AG08396 (cell line): ENCODE results near the gene PRAMEF15.
"Not testable (repeated sequence)": the region's sequence is repeated elsewhere in the genome, so short reads cannot be mapped to it uniquely, and the experiment has no call there.

Source experiments
- DNase-seq: peaks from one replicate; pipeline ENCODE4 v3.0.0; 2012; ENCODE audit warnings: low spot score, mixed read lengths

PRAMEF15 gene

GRCh38 chr1:13315281-13315680 is at the start of gene PRAMEF15:
Gene PRAMEF15 (plus strand): TSS chr1:13315581. CDS start chr1:13318408, 2,827 bp downstream.
- DNase-seq = not testable (repeated sequence)

DNA sequence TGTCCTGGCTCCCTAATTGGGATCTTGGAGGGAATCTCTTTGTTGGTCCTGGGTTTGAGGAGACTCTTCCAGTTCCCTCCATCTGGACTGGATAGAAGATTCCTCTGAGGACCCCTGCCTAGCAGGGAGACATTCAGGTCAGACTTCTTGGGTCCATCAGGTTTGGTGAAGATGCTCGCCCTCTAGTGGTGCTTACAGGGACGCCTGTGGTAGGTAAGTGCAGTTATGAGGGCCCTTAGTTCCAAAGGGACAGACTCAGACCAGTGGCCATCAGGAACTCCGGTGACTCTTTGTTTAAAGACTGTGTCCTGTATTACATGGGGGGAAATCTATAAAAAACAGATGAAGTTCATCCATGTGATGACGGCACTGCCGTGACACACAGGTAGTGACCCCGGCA is 38.4 kb upstream of the PRAMEF15 start:
- DNase-seq = not testable (repeated sequence)

GRCh38 chr1:13279617-13280016 is 35.8 kb upstream of the PRAMEF15 start:
- DNase-seq = not testable (repeated sequence)

- not testable (repeated sequence) for DNase-seq
These were observed 30.3 kb upstream of the PRAMEF15 start, which contains the start of gene PRAMEF8 for GRCh38 chr1:13285037-13285436. Gene PRAMEF8 (minus strand): TSS chr1:13285137. CDS start chr1:13284091, 1,046 bp downstream.

GRCh38 chr1:13289030-13289429 is 26.4 kb upstream of the PRAMEF15 start:
- not testable (repeated sequence) for DNase-seq

- not testable (repeated sequence) for DNase-seq
These were observed 18.0 kb upstream of the PRAMEF15 start for GRCh38 chr1:13297216-13297931.

GRCh38 chr1:13298699-13299098 is 16.7 kb upstream of the PRAMEF15 start:
- DNase-seq = not testable (repeated sequence)

- DNase-seq = not testable (repeated sequence)
These were observed 13.2 kb upstream of the PRAMEF15 start for GRCh38 chr1:13302197-13302596.

DNA sequence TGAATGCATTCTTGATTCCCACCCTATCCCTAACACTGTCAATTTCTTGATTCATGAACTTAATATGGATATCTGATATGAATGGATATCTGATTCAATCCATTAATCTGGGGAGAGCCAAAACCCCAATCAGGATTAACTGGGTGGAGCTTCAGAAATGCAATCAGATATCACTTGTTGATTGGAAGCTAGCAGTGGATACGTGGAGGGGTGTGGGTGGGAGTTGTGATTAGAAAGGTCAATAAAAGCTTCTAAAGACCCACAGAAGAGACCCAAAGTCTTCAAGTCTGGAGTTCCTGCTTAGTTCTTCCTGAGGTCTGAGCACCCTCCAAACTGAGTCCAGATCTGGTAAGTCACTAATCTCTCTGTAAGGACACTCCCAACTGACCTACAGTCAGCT is 12.1 kb upstream of the PRAMEF15 start, which contains the start of gene PRAMEF33:
TSS of gene PRAMEF33 (plus strand) at position 301 of the 400 bp plus-strand sequence. CDS start 2,416 bp downstream, outside the sequence.
- DNase-seq = not testable (repeated sequence)

DNA sequence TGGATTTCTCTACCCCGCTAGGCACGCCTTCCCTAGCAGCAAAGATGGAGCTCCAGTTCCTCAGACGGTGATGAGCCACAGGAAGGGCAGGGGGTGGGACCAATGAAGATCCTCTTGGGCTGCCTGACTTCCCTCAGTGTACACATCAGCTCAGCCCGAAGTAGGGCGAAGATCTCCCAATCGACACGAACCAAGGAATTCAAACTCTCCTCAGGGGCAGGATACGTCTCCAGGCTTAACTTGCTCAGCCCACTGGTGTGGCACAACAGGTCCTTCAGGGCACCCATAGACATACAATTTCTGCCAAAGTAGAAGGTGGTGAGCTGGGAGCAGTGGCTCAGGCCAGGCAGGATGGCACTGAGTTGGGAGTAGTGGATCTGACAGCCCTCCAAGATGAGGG is 27.1 kb downstream of the PRAMEF15 start:
- not testable (repeated sequence) for DNase-seq

GRCh38 chr1:13347034-13347433 is 31.7 kb downstream of the PRAMEF15 start, which contains the start of gene PRAMEF14:
Gene PRAMEF14 (minus strand): TSS chr1:13347134. CDS start chr1:13345314, 1,820 bp downstream.
- DNase-seq = not testable (repeated sequence)

GRCh38 chr1:13353476-13353875 is 38.1 kb downstream of the PRAMEF15 start:
- DNase-seq = not testable (repeated sequence)

- DNase-seq = not testable (repeated sequence)
These were observed 39.1 kb downstream of the PRAMEF15 start for GRCh38 chr1:13354475-13354874.

DNA sequence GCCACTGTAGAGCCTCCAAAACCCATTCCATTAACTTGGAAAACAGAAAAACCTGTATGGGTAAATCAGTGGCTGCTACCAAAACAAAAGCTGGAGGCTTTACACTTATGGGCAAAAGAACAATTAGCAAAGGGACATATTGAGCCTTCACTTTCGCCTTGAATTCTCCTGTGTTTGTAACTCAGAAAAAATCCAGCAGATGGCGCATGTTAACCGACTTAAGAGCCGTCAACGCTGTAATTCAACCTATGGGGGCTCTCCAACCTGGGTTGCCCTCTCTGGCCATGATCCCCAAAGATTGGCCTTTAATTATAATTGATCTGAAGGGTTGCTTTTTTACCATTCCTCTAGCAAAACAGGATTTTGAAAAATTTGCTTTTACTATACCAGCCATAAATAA is 41.4 kb downstream of the PRAMEF15 start:
- DNase-seq = not testable (repeated sequence)

GRCh38 chr1:13362364-13362763 is 47.0 kb downstream of the PRAMEF15 start:
- not testable (repeated sequence) for DNase-seq

GRCh38 chr1:13364928-13365327 is 49.5 kb downstream of the PRAMEF15 start:
- DNase-seq = not testable (repeated sequence)

DNA sequence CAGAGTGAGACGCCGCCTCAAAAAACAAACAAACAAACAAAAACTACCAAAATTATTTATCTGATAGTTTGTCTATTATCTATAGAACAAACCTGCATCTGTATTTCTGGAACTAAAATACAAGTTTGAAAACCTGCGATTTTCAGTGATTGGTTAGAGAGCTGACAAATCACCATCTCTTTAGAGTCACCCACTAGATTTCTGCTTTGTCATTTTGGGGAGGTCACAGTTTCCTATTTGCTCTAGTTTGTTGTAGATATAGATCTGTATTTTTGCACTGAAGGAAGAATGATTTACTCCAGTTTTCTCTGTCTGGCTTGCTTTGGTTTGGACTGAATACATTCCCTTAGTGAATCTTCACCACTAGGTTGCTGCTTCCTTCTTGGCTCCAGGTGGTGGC is 51.2 kb downstream of the PRAMEF15 start:
- not testable (repeated sequence) for DNase-seq

GRCh38 chr1:13368544-13368943 is 53.2 kb downstream of the PRAMEF15 start:
- DNase-seq = not testable (repeated sequence)
